Breast epithelium (tissue), 3 donors: Measurements from ENCODE around the gene FANK1.

Experiments used
- CTCF ChIP-seq, 3 donors: fragments of 450-650 bp; IDR thresholded peaks; one replicate each; pipeline ENCODE4 v1.5.1; 2016 to 2017; ENCODE audit warnings: antibody characterized with exemption in 3 of 3, mild to moderate bottlenecking in 3 of 3, moderate library complexity in 3 of 3
- POLR2A ChIP-seq: fragments of 450-650 bp; IDR thresholded peaks from one replicate; pipeline ENCODE4 v1.6.1; 2016; ENCODE audit warnings: antibody characterized with exemption, mild to moderate bottlenecking, moderate library complexity

- TF ChIP-seq CTCF (IDR thresholded peaks at IDR 0.05) (no peak), POLR2A (no peak)
Observed at GRCh38 chr10:125886914-125887512, 9.4 kb upstream of the FANK1 start.
